Left renal pelvis (tissue), 4 donors: ENCODE data around the gene RNF223. TPM values are rescaled to one million over a fixed set of nuclear protein-coding genes. Genes with fewer than 3 reads are reported as not detected.
"Not testable (repeated sequence)": the region's sequence is repeated elsewhere in the genome, so short reads cannot be mapped to it uniquely, and the experiment has no call there.

Source experiments
- DNase-seq, 4 donors: peaks; one replicate each; pipeline ENCODE4 v3.0.0-alpha.2; 2013; ENCODE audit warnings: low read depth in 4 of 4, low spot score in 3 of 4
- polyA plus RNA-seq, 4 donors: library from polyadenylated mRNA; unstranded; fragments of 120-200 nt; gene quantifications; one replicate each; pipeline ENCODE4 v1.2.1, GENCODE V29; 2013; ENCODE audit not compliant: insufficient read length in 4 of 4

Gene RNF223
- polyA plus RNA-seq, 4 donors = 0.23 to 0.85 (median 0.70) TPM; not detected in 1

DNA sequence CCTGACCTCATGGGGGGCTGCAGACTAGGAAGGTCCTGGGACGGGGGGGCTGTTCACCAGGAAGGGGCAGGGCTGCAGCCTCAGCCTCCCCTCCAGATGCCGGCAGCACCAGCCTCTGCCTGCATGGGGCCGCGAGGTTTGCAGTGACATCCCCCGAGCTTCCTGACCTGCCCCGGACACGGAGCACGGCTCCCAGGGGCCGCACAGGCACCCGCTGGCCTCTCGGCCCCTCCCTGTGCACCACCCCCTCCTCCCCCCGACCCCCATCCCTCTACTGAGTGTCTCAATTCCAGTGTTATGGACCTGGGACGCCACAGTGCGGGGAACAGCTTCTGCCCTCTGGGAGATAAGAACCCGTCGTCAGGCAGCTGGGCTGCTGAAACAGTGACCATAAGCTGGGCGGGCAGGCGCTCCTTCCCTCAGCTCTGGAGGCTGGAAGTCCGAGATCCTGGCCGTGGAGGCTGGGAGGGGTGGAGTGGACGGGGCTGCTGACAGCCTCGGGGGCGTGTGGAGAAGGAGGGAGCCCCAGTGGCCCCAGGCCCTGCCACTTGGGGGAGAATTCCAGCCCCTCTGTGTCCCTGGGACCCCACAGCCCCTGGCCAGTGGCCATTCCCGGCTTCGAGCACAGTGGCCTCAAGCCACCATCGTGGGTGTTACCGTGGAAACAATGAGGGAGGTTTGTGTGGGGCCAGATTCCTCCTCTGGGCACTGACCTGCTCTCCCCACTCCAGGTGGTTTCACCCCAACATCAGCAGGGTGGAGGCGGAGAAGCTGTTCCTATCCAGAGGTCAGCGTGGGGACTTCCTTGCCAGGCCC lies 11.6 kb downstream of the RNF223 start:
- no peak for DNase-seq

DNA sequence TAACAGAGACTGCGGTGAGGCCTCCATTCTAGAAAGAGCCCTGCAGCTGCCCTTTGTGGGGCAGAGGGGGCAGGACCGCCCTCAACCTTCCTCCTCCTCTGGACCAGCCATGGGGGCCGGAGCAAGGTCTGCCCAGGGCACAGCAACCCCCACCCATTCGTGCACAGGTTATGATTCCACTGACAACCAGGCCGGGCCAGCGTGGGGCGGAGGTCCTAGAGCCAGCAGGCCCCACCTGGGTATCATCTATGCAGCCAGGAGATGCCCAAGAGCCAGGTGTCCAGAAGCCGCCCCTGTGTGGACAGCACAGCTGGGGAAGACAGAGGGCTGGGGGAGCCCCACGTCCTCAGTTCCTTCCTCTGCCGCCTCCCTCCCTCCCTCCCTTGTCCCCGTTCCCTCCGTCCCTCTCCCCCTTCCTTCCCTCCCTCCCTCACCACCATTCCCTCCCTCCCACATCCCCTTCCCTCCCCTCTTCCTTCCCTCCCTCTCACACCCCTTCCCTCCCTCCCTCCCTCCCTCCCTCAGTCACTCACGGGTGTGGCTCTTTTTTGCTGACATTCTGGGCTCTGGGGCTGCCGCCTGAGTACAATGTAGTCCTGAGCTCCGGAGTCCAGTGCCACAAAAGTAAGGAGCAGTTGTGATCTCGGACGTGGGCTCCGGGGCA lies 12.3 kb downstream of the RNF223 start:
- DNase-seq = no peak

DNA sequence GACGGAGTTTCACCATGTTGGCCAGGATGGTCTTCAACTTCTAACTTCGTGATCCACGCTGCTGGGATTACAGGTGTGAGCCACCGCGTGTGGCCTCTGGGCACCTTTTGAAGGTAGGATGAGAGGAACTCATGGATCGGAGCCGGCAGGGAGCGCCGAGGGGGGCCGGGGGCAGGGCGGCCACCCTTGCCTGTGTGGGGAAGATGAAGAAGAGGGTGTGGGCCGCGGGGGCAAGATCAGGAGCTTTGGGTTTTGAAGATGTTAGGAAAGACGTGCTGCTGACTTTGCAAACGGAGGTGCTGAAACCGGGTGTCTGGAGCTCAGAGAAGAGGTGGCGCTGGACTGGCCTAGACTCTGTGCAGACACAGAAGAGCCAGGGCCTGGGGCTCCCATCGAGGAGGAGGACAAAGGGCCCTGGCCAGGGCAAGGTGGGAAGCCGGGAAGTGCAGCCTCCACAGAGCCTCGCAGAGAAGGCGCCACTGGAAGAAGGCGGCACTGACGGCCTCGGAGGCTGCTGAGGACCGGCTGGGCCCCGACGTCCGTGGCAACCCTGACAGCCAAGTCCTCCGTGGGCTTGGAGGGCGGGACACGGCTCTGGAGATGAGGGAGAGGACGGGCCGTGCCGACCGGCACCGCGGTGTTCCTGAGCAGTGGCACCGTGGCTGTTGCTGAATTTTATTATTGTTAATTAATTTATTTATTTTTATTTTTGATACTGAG lies 13.7 kb downstream of the RNF223 start:
- no peak for DNase-seq

DNA sequence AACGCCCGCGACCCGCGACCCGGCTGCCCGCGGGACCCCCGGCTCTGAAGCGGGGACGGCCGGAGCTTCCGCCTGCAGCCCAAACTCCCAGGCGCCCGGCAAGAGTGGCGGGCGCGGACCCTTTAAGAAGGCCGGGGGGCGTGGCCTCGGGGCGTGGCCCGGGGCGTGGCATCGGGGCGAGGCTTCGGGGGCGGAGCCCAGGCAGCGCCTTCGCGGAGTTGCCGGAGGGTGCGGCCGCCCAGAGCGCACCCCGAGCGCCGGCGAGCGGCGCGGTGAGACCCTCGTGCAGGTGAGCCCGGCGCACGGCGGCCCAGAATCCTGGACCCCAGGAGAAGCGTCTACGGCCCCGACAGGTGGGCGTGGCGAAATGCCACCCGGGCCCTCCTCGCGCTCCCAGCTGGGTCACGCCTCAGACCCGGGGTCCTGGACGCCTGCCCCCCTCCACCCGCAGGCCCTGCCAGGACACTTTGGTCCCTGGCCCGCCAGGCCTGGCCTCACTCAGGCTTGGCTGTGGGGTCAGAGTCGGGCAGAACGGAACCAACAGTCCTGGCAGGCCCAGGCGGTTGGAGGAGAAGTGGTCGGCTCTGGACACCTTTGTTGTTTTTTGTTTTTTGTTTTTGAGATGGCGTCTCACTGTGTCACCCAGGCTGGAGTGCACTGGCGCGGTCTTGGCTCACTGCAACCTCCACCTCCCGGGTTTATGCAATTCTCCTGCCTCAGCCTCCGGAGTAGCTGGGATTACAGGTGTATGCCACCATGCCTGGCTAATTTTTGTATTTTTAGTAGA lies 14.4 kb downstream of the RNF223 start:
- DNase-seq = no peak

DNA sequence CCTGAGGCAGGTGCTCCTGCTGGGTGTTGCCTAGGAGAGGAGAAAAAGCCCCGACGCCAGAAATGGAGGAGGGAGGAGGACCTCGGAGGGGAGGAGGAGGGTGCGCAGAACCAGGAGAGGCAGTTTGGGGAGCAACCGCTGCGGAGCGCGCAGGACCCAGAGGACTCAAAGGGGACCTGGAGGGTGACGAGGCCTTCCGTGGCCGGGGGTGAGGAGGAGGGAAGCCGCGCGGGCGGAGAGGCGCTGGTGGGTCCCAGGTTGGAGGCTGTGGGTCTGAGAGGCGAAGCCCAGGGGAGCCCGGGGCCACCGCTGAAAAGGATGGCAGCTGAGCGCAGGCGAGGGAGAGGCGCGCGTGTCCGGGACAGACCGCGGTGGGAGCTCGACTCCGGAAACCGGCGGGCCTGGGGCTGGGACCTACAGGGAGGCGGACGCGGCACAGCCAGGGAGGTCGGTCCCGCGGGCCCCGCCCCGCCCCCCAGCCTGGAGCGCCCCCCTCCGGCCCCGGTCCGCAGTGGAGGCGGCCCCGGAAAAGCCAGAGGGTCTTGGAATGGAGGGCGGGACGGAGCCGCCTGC lies 15.1 kb downstream of the RNF223 start:
- DNase-seq = no peak

DNA sequence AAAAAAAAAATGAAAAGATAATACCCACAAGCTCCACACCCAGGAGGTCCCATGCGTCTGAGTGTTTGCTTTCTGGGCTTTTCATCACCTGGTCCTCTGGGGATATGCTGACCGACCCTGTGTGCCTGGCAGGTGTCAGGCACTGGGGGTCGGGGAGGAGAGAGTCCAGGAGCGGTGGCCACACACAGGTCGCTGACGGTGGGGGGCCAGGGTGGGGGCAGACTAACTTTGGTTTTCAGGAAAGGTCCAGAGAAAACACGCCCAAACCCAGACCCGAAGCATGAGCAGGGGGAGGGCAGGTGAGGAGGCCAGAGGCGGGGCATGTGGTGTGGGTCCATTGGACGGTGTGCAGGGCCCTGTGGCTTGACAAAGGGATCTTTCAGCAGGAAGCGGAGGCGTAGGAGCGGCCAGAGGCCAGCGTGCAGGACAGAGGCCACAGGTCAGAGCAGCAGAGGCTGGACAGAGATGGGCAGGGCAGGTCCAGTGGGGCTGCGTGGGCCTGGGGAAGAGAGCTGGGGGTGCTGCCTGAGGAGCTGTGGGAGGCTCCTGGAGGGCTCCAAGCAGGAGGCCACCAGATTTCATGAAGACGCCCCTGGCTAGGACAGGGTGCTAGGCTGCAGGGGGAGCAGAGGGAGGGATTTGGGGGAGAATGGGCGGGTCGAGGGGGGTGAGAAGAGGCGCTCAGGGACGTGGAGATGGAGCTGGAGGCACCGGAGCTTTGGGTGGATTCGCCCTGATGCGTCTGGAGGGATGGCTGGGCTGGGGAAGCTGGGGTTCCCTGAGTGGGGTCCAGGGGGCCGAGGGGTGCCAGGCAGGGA lies 15.8 kb downstream of the RNF223 start:
- DNase-seq = no peak

DNA sequence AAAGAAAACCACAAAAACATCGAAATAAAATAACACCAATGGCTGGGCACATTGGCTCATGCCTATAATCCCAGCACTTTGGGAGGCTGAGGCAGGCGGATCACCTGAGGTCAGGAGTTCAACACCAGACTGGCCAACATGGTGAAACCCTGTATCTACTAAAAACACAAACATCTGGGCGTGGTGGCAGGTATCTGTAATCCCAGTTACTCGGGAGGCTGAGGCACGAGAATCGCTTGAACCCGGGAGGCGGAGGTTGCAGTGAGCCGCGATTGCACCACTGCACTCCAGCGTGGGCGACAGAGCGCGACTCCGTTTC lies 16.4 kb downstream of the RNF223 start:
- DNase-seq = not testable (repeated sequence)

DNA sequence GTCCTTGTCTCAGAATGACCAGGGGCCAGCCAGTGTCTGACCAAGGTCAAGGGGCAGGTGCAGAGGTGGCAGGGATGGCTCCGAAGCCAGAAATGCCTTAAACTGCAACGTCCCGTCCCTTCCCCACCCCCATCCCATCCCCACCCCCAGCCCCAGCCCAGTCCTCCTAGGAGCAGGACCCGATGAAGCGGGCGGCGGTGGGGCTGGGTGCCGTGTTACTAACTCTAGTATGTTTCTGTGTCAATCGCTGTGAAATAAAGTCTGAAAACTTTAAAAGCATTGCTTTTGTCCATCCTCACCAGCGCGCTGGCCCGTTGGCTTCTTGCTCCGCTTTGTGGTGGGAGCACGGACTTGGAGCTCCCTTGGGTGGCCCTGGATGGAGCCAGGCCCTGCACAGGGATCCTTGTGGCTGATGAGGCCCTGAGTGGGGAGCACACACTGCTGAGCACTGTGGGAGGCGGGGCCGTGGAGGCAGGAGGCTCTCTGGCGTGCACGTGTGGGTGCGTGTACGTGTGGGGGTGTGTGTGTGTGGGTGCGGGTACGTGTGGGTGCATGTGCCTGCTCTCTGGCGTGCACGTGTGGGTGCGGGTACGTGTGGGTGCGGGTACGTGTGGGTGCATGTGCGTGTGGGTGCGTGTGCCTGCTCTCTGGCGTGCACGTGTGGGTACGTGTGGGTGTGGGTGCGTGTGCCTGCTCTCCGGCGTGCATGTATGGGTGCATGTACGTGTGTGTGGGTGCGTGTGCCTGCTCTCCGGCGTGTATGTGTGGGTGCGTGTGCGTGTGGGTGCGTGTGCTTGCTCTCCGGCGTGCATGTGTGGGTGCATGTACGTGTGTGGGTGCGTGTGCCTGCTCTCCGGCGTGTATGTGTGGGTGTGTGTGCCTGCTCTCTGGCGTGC lies 18.0 kb downstream of the RNF223 start:
- DNase-seq = no peak

DNA sequence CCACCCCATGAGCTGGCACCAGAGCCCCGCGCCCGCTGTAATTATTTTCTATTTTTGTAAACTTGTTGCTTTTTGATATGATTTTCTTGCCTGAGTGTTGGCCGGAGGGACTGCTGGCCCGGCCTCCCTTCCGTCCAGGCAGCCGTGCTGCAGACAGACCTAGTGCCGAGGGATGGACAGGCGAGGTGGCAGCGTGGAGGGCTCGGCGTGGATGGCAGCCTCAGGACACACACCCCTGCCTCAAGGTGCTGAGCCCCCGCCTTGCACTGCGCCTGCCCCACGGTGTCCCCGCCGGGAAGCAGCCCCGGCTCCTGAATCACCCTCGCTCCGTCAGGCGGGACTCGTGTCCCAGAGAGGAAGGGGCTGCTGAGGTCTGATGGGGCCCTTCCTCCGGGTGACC lies 19.1 kb downstream of the RNF223 start:
- no peak for DNase-seq

DNA sequence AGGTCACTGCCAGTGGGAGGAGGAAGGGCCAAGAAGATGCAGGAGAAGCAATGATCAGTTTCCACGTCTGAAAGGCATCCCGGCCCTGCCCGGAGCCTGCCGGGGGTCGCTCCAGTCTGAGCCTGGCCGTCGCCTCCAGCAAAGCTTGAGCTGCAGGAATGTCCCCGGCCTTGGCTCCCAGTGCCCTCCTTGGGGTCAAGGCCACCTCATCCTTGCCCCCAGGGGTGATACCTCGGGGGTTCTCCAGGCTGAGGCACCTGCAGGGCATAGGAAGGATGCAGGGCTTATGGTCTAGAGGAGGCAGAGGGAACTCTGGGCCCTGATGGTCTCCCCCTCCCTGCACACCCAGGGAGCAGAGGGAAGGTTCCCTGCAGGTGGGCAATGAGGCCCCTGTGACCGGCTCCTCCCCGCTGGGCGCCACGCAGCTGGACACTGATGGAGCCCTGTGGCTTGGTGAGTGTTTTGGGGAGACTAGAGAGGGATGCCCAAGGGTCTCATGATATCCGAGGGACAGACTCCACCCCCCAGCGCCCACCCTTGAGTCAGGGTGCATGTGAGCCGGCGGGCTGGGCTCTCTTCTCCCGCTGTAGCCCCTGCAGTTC lies 19.9 kb downstream of the RNF223 start:
- DNase-seq = no peak

DNA sequence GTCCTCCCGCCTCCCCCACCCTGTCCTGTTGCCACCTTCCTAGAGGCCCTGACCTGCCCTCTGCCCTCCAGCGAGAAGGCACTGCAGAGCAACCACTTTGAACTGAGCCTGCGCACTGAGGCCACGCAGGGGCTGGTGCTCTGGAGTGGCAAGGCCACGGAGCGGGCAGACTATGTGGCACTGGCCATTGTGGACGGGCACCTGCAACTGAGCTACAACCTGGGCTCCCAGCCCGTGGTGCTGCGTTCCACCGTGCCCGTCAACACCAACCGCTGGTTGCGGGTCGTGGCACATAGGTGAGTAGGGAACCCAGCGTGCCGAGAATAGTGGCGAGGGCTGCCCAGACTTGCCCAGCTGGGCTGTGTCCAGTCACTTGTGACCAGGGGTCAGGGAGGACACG lies 20.4 kb downstream of the RNF223 start:
- DNase-seq = no peak

DNA sequence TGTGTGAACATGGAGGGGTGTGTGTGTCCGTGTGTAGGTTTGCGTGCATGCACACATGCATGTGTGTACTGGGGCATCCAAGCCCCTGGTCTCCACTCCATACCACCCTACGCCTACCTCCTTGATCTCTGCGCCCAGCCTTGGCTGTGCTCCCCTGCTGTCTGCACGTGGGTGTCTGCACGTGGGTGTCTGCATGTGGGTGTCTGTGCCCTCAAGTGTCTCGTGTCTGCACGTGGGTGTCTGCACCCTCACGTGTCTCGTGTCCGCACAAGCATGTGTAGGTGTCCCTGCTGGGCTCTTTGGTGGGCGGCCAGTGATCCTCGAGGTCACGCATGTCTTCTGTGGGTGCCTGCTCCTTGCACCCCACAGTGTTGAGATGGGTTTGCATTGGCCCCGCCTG lies 21.1 kb downstream of the RNF223 start:
- no peak for DNase-seq

DNA sequence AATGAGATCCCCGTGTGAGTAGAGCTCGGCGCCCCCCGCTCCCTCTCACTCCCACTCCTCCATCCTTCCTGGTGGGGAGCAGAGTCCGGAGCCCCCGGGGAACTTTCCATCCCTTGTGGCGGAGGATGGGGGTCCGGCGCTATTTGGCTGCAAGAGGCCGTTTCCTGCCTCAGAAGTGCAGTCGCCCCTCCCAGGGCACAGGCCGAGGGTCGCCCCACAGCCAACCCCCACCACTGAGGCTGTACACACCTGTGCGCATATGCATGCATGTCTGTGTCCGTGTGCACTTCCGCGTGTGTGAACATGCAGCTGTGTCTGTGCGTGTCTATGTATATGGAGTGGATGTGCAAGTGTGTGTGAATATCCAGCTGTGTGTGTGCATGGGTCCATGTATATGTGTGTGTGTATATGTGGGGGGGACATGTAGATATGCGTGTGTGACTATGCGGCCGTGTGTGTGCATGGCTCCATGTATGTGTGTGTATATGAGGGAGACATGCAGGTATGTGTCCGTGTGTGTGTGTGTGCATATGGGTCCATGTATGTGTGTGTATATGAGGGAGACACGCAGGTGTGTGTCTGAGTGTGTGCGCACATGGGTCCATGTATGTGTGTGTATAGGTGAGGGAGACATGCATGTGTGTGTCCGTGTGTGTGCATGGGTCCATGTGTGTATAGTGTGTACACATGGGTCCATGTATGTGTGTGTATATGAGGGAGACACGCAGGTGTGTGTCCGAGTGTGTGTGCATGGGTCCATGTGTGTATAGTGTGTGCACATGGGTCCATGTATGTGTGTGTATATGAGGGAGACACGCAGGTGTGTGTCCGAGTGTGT lies 21.9 kb downstream of the RNF223 start:
- no peak for DNase-seq

DNA sequence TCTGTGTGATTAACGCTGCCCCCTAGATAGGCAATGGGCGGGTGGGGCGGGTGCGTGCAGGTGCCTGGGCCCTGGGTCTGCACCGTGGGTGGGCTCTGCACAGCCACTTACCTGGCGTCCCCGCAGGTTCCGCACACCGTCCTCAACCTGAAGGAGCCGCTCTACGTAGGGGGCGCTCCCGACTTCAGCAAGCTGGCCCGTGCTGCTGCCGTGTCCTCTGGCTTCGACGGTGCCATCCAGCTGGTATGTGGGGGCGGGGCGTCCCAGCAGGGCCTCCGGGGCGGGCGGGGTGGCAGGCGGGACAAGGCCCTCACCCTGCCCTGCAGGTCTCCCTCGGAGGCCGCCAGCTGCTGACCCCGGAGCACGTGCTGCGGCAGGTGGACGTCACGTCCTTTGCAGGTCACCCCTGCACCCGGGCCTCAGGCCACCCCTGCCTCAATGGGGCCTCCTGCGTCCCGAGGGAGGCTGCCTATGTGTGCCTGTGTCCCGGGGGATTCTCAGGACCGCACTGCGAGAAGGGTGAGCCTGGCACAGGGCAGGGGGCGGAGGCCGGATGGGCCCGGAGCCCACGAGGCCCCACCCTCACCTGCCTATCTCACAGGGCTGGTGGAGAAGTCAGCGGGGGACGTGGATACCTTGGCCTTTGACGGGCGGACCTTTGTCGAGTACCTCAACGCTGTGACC lies 22.8 kb downstream of the RNF223 start:
- DNase-seq = no peak

DNA sequence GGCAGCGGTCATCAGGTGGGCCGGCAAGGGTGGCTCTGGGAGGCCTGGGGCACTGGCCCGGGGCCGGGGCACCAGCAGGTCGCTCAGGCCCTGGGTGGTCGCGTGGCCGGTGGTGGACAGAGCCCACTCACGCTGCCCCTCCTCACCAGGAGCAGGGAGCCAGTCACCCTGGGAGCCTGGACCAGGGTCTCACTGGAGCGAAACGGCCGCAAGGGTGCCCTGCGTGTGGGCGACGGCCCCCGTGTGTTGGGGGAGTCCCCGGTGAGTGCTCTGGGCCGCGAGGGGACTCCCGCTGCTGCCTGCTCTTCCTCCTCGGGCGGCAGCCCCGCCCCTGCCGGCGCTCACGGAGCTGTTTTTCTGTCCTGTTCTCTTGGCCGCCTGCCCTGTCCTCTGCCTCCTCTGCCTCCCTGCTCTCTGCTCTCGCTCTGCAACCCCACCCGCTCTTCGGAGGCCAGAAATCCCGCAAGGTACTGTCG lies 23.5 kb downstream of the RNF223 start:
- no peak for DNase-seq

DNA sequence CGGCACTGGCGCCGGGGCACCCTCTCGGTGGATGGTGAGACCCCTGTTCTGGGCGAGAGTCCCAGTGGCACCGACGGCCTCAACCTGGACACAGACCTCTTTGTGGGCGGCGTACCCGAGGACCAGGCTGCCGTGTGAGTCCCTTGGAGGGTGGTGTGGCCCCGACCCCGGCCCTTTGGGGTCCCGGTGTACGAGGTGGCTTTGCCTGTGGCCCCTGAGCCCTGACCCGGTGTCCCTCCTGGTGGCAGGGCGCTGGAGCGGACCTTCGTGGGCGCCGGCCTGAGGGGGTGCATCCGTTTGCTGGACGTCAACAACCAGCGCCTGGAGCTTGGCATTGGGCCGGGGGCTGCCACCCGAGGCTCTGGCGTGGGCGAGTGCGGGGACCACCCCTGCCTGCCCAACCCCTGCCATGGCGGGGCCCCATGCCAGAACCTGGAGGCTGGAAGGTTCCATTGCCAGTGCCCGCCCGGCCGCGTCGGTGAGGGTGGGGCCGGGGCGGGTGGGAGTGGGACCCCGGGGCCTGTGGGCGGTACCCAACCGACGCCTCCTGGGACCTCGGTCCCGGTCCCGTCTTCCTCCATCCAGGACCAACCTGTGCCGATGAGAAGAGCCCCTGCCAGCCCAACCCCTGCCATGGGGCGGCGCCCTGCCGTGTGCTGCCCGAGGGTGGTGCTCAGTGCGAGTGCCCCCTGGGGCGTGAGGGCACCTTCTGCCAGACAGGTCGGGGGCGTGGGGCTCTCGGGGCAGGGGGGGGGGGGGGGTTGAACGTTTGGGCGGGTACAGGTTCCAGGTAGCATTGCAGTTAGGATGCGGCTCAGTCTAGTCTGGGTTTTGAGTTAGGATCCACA lies 24.6 kb downstream of the RNF223 start:
- DNase-seq = no peak
